ENCODE results near the gene FKRP. TPM values are rescaled to one million over a fixed set of nuclear protein-coding genes. Genes with fewer than 3 reads are reported as not detected.

The FKRP gene
- total RNA-seq, 1 experiment from 2014 or later: 24.1 TPM

GRCh38 chr19:46784262-46785053, 38.6 kb downstream of the FKRP start (continued):
- TF ChIP-seq, protein P1, sequence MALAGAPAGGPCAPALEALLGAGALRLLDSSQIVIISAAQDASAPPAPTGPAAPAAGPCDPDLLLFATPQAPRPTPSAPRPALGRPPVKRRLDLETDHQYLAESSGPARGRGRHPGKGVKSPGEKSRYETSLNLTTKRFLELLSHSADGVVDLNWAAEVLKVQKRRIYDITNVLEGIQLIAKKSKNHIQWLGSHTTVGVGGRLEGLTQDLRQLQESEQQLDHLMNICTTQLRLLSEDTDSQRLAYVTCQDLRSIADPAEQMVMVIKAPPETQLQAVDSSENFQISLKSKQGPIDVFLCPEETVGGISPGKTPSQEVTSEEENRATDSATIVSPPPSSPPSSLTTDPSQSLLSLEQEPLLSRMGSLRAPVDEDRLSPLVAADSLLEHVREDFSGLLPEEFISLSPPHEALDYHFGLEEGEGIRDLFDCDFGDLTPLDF (CRISPR knock-in tag; IDR thresholded peaks at IDR 0.05): peak; percentile 27; the same call in 1 of the 2 replicates
- TF ChIP-seq MYBL2 (CRISPR knock-in tag; IDR thresholded peaks at IDR 0.05) (no peak), ZNF423 (CRISPR knock-in tag; IDR thresholded peaks at IDR 0.05) (no peak), GTF2I (CRISPR knock-in tag; conservative IDR thresholded peaks at IDR 0.05) (0 out of 2 replicates have a peak, but pooled peaks have one; percentile 12), CREB1 (CRISPR knock-in tag; IDR thresholded peaks at IDR 0.05) (0 out of 2 replicates have a peak, but pooled peaks have one; percentile 25), SP1 (CRISPR knock-in tag; conservative IDR thresholded peaks at IDR 0.05) (0 out of 2 replicates have a peak, but pooled peaks have one; percentile 35), STAT6 (CRISPR knock-in tag; conservative IDR thresholded peaks at IDR 0.05; ENCODE audit: low read depth) (no peak), FOXJ3 (CRISPR knock-in tag; IDR thresholded peaks at IDR 0.05; ENCODE audit: borderline replicate concordance) (no peak), IRF2 (CRISPR knock-in tag; IDR thresholded peaks at IDR 0.05; ENCODE audit: borderline replicate concordance, low read depth) (no peak)
- TF ChIP-seq, protein P2, sequence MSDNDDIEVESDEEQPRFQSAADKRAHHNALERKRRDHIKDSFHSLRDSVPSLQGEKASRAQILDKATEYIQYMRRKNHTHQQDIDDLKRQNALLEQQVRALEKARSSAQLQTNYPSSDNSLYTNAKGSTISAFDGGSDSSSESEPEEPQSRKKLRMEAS (CRISPR knock-in tag; IDR thresholded peaks at IDR 0.05): peak; percentile 89
- TF ChIP-seq, protein P3, sequence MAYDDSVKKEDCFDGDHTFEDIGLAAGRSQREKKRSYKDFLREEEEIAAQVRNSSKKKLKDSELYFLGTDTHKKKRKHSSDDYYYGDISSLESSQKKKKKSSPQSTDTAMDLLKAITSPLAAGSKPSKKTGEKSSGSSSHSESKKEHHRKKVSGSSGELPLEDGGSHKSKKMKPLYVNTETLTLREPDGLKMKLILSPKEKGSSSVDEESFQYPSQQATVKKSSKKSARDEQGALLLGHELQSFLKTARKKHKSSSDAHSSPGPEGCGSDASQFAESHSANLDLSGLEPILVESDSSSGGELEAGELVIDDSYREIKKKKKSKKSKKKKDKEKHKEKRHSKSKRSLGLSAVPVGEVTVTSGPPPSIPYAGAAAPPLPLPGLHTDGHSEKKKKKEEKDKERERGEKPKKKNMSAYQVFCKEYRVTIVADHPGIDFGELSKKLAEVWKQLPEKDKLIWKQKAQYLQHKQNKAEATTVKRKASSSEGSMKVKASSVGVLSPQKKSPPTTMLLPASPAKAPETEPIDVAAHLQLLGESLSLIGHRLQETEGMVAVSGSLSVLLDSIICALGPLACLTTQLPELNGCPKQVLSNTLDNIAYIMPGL (CRISPR knock-in tag; IDR thresholded peaks at IDR 0.05): 0 out of 2 replicates have a peak, but pooled peaks have one; percentile 26
- TF ChIP-seq, protein P4, sequence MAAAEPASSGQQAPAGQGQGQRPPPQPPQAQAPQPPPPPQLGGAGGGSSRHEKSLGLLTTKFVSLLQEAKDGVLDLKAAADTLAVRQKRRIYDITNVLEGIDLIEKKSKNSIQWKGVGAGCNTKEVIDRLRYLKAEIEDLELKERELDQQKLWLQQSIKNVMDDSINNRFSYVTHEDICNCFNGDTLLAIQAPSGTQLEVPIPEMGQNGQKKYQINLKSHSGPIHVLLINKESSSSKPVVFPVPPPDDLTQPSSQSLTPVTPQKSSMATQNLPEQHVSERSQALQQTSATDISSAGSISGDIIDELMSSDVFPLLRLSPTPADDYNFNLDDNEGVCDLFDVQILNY (CRISPR knock-in tag; IDR thresholded peaks at IDR 0.05): 0 out of 2 replicates have a peak, but pooled peaks have one; percentile 54

- POLR2A ChIA-PET: interaction anchor here (0.5 to 1.3 kb wide), 10 partner anchors 12 to 328 kb away, joined by 3 to 6 read pairs (median 3); partner anchors contain the start of gene ZC3H4
Observed at GRCh38 chr19:46785054-46785979, 39.5 kb downstream of the FKRP start.

More at GRCh38 chr19:46785054-46785979, 39.5 kb downstream of the FKRP start:
- H3K9me3 Mint-ChIP-seq: no peaks in the 10 kb centered on the region
- peaks cover 45% of the 10 kb centered on the region for H3K4me1 Mint-ChIP-seq
- ATAC-seq: no peak
- H3K27me3 Mint-ChIP-seq (ENCODE audit: low read depth): peaks cover 16% of the 10 kb centered on the region
- H3K36me3 Mint-ChIP-seq: peaks cover 40% of the 10 kb centered on the region
- no peak for DNase-seq (ENCODE audit: low spot score)
- CTCF ChIA-PET: interaction anchor here (0.5 to 3.2 kb wide), 10 partner anchors 18 to 228 kb away, joined by 3 to 14 read pairs (median 4); no protein-coding TSS in a partner anchor
- peak overlapping the region; percentile 92 for H3K27ac Mint-ChIP-seq
- TF ChIP-seq, protein P3 (CRISPR knock-in tag; IDR thresholded peaks at IDR 0.05): 0 out of 2 replicates have a peak, but pooled peaks have one; percentile 10
- TF ChIP-seq, protein P5, sequence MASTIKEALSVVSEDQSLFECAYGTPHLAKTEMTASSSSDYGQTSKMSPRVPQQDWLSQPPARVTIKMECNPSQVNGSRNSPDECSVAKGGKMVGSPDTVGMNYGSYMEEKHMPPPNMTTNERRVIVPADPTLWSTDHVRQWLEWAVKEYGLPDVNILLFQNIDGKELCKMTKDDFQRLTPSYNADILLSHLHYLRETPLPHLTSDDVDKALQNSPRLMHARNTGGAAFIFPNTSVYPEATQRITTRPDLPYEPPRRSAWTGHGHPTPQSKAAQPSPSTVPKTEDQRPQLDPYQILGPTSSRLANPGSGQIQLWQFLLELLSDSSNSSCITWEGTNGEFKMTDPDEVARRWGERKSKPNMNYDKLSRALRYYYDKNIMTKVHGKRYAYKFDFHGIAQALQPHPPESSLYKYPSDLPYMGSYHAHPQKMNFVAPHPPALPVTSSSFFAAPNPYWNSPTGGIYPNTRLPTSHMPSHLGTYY (CRISPR knock-in tag; IDR thresholded peaks at IDR 0.05): no peak
- H3K4me3 Mint-ChIP-seq: peak overlapping the region; percentile 95
